ENCODE data around the gene CDS1. TPM values are rescaled to one million over a fixed set of nuclear protein-coding genes. Genes with fewer than 3 reads are reported as not detected.
A peak's percentile ranks its signal among the peaks of the same experiment; 100 is the strongest.

The CDS1 gene
- total and polyA plus RNA-seq, 2 experiments from 2014 or later: 10.0 to 22.6 TPM

- Histone ChIP-seq H3K4me1 (ENCODE audit: insufficient read depth) (peaks cover 35% of the 10 kb centered on the region), H3F3A (replicated peaks; ENCODE audit: low read depth) (no peaks in the 10 kb centered on the region), H3K4me3 (no peak overlapping the region), H3K36me3 (ENCODE audit: insufficient read depth) (peaks cover 7% of the 10 kb centered on the region; the same call in 1 of the 2 replicates), H2AFZ (no peak overlapping the region), H4K20me1 (replicated peaks; ENCODE audit: insufficient read depth) (no peaks in the 10 kb centered on the region), H3K4me2 (no peak overlapping the region), H3K27me3 (ENCODE audit: insufficient read depth) (no peaks in the 10 kb centered on the region), H3K79me2 (replicated peaks; ENCODE audit: insufficient read depth) (no peaks in the 10 kb centered on the region), H3K27ac (ENCODE audit: low read depth) (no peak overlapping the region), H3K9me2 (ENCODE audit: insufficient read depth) (no peaks in the 10 kb centered on the region)
- H3K9me3 Mint-ChIP-seq: no peaks in the 10 kb centered on the region
- ATAC-seq: no peak
- no peaks in the 10 kb centered on the region for H3K27me3 Mint-ChIP-seq (ENCODE audit: insufficient read depth, low read depth, poor library complexity)
- no peak for DNase-seq (ENCODE audit: low spot score)
- peak overlapping the region; percentile 51; the same call in 1 of the 2 replicates for H3K27ac Mint-ChIP-seq
- H3K4me1 Mint-ChIP-seq: peaks cover 49% of the 10 kb centered on the region
- H3K36me3 Mint-ChIP-seq (ENCODE audit: low read depth): peaks cover 47% of the 10 kb centered on the region
- TF ChIP-seq CREB1 (CRISPR knock-in tag; IDR thresholded peaks at IDR 0.05; ENCODE audit: low read depth) (no peak), ZNF331 (CRISPR knock-in tag; IDR thresholded peaks at IDR 0.05; ENCODE audit: low read depth) (no peak), REST (IDR thresholded peaks at IDR 0.05; ENCODE audit: unreplicated experiment) (no peak), ZNF462 (CRISPR knock-in tag; IDR thresholded peaks at IDR 0.05) (no peak), ETS1 (IDR thresholded peaks at IDR 0.05) (no peak), EZH2phosphoT487 (IDR thresholded peaks at IDR 0.05; ENCODE audit: unreplicated experiment) (no peak), STAT1 (IDR thresholded peaks at IDR 0.05; ENCODE audit: unreplicated experiment) (no peak), NANOG (IDR thresholded peaks at IDR 0.05; ENCODE audit: borderline replicate concordance) (no peak), POLR2AphosphoS5 (IDR thresholded peaks at IDR 0.05; ENCODE audit: low read depth) (no peak), CTCF (conservative IDR thresholded peaks at IDR 0.05; ENCODE audit: low read depth in 2 of 2) (no peak), EZH2 (IDR thresholded peaks at IDR 0.05; ENCODE audit: low read depth, unreplicated experiment) (no peak), JUNB (IDR thresholded peaks at IDR 0.05; ENCODE audit: unreplicated experiment) (no peak), ZNF114 (CRISPR knock-in tag; IDR thresholded peaks at IDR 0.05) (no peak)
- H3K4me3 Mint-ChIP-seq: no peak overlapping the region
Observed at GRCh38 chr4:84648863-84649647, 66.1 kb downstream of the CDS1 start.
